ENCODE data around the gene DYNLRB1.

The DYNLRB1 gene

GRCh38 chr20:34559311-34560140, 43.3 kb downstream of the DYNLRB1 start:
- no peak for DNase-seq

GRCh38 chr20:34560141-34560523, 43.9 kb downstream of the DYNLRB1 start:
- no peak for DNase-seq

- no peak for DNase-seq
Measured at GRCh38 chr20:34560614-34561013, 44.4 kb downstream of the DYNLRB1 start.

DNA sequence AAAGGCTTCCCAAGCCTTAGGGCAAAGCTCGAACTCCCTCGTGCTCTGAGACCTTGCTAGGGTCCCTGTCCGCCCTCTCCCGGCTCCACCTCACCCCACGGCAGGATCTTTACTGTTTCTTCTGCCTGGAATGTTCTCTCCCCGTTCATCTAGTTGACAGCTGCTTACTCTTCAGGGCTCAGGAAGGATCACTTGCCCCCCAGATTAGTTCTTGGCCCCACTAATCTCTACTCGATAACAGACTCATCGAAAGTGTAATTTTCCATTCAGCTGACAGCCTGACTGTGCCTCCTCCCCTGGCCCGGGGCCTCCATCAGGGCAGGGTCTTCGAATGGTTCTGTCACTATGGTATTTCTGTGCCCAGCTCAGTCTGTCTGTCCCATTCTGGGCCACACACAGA, 45.4 kb downstream of the DYNLRB1 start:
- DNase-seq, result no peak

- no peak for DNase-seq
Measured at GRCh38 chr20:34562641-34563040, 46.4 kb downstream of the DYNLRB1 start.

GRCh38 chr20:34564833-34565232, 48.6 kb downstream of the DYNLRB1 start:
- DNase-seq, result no peak

DNA sequence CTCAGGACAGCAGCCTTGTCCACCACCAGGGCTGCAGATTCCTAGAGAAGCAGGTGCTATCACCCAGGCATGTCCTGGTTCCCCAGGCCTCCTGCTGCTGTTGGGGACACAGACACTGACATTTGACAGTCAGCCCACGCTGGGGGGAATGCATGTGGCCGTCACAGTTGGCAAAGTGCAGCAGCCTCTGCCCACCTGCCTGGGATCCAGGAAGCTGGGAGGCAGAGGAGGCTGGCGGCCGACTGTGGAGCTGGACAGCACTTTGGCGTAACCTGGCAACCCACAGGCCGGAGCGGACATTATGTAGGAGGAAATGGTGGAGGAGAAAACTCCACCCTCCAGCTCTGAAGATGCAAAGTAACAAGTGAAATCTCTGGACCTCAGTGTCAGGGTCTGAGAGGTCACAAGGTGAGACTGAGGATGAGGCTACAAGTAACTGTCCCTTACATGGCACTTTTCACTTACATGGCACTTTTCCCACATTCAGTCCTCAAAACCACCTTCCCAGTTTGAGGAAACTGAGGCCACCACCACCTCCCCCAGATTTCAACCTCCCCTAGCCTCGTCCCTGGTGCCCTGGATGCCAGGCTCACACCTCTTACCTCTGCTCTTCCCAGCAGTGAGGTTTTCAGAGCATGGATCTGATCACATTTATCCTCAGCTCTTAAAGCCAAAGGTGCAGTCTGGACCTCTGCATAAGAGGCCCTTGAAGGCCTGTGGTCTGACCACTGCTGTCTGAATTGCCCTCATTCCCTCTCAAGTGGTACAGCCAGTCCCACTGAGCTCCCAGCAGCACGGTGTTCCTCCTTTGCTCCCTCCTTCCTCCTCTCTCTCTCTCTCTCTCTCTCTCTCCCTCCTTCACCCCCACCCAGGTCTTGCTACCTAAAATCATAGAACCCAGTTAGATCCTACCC, 51.0 kb downstream of the DYNLRB1 start:
- DNase-seq, result no peak

DNA sequence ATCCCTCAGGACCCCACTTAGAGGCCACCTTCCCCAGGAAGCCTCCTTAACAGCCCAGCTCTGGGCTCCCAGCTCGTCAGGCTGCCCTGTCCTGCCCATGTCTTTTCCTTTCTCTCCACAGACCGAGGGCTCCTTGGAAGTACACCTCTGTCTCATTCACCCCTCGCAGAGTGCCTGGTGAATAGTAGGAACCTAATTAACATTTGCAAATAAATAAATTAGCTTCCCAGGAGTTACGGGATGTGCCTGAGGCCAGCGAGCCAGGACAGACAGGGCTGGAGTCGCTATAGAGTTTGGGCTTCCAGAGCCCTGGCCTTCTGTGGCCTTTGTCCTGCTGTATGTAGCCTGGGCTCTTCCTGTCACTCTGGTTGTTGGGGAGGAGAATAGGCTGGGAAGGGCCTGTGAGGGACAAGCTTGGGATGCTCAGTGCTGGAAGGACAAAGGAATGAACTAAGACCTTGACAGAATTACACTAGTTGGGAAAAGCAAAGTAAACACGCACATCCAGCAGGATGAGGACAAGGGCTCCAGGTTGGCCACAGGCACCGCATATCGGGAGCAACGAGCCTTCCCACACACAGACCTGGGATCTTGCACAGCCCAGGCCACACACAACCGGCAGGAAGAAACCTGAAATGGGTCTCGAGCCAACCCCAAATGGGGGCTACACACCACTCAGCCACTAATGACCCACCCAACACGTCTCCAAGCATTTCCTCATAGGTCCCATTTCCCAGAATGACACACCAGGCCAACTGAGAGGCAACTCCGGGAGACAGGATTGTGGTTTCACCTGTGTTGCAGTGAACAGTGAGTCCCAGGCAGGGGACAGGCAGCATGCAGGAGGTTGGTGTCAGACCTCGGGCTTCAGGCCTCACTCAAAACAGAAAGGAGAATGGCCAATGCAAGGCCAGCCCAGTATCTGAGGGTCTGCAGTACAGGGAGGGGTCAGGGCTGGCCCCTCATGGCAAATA, 52.0 kb downstream of the DYNLRB1 start:
- no peak for DNase-seq

- no peak for DNase-seq
Measured at GRCh38 chr20:34569598-34569997, 53.4 kb downstream of the DYNLRB1 start.

- no peak for DNase-seq
Measured at GRCh38 chr20:34570859-34571306, 54.7 kb downstream of the DYNLRB1 start.

GRCh38 chr20:34571753-34572152, 55.5 kb downstream of the DYNLRB1 start:
- DNase-seq, result no peak

GRCh38 chr20:34573541-34574300, 57.5 kb downstream of the DYNLRB1 start:
- no peak for DNase-seq

DNA sequence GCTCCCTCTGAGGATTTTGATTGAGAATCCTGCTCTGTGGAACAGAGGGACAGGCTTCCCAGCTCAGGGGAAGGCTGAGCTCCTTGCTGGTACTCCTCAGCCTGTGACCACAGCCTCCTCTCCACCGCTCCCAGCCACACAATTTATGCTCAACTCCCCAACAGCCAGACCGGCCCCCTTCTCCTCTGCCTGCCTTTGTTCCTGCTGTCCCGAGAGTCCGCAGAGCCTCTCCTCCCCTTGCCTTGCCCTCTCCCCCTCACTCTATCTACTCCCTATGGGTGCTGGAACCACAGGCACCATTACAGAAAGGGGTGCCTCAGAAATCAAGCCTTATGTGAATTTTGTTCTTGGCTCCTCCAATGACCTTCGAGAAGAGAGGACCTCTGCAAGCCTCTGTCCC, 58.2 kb downstream of the DYNLRB1 start:
- DNase-seq, result no peak

DNA sequence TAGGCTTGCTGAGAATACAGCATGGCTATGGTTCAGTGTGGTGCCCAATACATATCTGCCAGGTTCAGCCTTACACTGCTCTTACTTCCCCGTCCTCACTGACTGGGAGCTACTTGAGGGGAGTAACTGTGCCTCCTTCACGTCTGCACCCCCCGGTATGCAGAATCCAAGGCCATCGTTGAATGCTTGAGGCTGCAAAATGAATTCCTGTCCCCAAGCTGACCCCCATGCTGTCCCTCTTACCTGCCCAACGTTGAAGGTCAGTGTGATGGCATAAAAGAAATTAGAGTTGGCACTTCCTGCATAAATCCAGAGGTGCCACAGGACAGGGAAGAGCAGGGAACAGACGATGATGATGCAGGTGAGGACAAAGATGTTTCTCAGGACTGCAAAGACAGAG, 58.6 kb downstream of the DYNLRB1 start:
- DNase-seq, result no peak

DNA sequence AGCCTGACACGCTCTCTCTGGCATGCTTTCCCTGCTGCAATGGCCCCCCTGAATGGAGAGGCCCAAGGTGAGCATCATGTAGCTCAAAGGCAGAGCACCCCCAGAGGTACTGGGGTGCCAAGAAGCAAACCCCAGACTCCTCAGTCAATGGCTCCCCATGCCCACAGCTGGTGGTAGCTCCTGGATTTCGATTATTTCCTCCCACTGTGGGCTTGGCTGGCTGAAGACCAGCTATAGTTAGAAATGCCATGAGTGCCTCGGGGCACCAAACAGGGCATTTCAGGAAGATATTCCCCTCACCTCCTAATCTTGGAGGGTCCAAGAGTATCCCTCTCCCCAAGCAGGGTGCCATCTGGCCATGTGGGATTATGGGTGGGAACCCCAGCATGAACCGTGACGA, 59.0 kb downstream of the DYNLRB1 start:
- DNase-seq, result no peak

GRCh38 chr20:34575756-34576155, 59.5 kb downstream of the DYNLRB1 start:
- DNase-seq, result no peak

DNA sequence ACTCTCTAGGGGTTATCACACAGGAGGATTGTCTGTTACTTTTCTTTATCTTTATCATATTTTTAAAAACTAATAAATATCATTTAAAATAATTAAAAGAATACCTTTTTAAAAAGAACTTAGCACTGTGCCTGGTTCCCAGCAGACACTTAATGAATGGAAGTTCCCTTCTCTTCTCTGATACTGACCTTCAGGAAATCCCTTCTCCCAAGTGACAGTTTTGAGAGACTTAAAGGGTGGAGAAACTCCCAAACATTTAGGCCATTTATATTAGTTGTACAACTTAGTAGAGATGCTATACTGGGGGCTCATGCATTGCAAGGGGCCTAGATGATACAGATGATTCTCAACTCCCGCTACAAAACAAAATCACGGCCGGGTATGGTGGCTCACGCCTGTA, 60.8 kb downstream of the DYNLRB1 start:
- no peak for DNase-seq

DNA sequence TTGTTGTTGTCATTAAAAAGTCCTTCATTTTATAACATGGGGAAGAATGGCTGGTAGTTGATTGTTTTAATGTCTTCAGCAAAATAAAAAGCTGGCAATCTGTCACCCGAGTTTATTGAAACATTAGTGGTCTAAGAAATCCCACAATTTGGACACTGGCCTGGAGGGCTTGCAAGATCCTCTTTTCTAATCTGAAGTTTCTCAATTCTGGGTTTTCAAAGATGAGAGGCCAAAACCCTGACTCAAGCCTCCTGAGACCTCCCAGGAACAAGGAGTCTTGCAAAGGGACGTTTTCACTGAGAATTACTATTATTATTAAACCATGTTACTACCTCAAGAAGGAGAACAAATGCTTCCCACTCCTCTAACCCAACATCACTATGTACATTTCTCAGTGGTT, 61.8 kb downstream of the DYNLRB1 start:
- no peak for DNase-seq

DNA sequence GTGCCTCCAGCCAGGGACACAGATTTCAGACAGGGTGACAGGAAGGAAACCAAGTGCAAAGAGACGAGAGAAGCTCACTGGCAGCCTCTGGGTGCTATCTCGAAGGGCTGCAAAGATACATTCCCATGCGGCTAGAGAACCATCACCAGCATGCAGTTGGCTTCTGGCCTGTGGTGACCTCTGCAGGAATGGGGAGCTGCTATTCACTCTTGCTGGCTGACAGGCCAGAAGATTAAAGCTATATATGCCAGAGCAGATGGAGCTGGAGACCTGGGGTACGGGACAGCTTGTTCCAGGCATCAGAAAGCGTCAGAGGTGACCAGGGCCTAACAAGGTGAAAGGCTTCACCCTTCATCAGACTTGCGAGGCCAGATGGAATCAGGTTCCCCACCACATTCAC, 62.3 kb downstream of the DYNLRB1 start:
- no peak for DNase-seq

DNA sequence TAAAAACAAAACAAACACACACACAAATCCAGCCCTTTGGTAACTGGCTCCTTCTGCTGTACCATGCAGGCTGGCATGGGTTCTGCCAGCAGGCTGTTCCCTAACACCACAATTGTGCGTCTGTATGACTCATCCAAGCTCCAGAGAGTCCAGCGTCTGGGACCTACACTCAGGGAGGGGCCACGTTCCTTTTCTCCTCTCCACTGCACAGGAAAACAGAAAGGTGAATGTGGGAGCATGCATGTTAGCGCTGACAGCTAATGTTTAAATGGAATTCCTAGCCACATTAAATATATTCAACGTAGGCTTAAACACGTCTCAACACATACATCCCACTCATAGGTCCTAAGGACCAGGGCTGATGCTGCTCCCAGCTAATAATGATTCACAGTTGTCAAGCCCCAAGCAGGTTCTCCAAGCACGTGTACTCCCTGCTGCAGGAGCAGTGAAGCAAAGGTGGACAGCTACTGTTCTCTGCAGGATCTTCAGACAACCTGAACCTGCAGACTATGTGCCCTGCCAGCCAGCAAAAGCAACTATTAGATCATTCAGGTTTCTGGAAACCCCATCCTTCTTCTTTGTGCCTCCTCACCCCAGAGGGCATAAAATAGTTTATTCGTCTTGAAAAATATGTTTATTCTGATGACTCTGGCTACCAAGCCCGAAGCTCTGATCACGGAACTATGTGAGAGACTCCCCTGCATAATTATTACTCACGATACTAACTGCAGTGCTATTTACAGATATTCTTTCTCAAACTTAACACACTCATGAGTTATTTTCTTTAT, 63.2 kb downstream of the DYNLRB1 start:
- peak; percentile 54 for DNase-seq

Data from NCI-H1694 (cell line).